Fibroblast of lung (primary cell): ENCODE data around the gene CEP295NL. TPM values are rescaled to one million over a fixed set of nuclear protein-coding genes. Genes with fewer than 3 reads are reported as not detected.

Experiments
- DNase-seq, 2 donors: peaks; one replicate each; pipeline versions ENCODE4 v3.0.0 to v3.0.0-alpha.2; 2010; ENCODE audit warnings: low read depth in 2 of 2
- H2AFZ ChIP-seq: 2 replicates; pipeline ENCODE4 v1.5.1; 2012; ENCODE audit warnings: low read length, control low read depth, inconsistent platforms
- H3K27ac ChIP-seq: 2 replicates; pipeline ENCODE4 v1.5.1; 2011; ENCODE audit warnings: low read length, control low read depth; ENCODE audit not compliant: insufficient read depth
- H3K27me3 ChIP-seq: 2 replicates; pipeline ENCODE4 v1.5.1; 2011; ENCODE audit warnings: mild to moderate bottlenecking, low read length; ENCODE audit not compliant: control insufficient read depth, insufficient read depth
- H3K36me3 ChIP-seq: 2 replicates; pipeline ENCODE4 v1.5.1; 2011; ENCODE audit warnings: low read length; ENCODE audit not compliant: control insufficient read depth, insufficient read depth
- H3K4me1 ChIP-seq: 2 replicates; pipeline ENCODE4 v1.5.1; 2011; ENCODE audit warnings: low read length; ENCODE audit not compliant: control insufficient read depth, insufficient read depth; ENCODE audit errors: extremely low read depth
- H3K4me2 ChIP-seq: 2 replicates; pipeline ENCODE4 v1.5.1; 2011; ENCODE audit warnings: low read length, control low read depth; ENCODE audit not compliant: insufficient read depth; ENCODE audit errors: extremely low read depth
- H3K4me3 ChIP-seq, 4 experiments: fragments of 200-600 bp in 1 of 4; sonication (generic) in 1 of 4; replicated peaks in 1 of 4; 2 replicates each; pipeline ENCODE4 v1.5.1; 2011 to 2016; ENCODE audit warnings: low read length in 4 of 4, low read depth in 3 of 4, mild to moderate bottlenecking in 3 of 4, control low read depth in 2 of 4, inconsistent platforms in 1 of 4, mixed read lengths in 1 of 4; ENCODE audit not compliant: insufficient read depth in 1 of 4; ENCODE audit errors: control extremely low read depth in 1 of 4
- H3K79me2 ChIP-seq: 2 replicates; pipeline ENCODE4 v1.5.1; 2012; ENCODE audit warnings: mild to moderate bottlenecking, low read length, inconsistent platforms; ENCODE audit not compliant: control insufficient read depth, insufficient read depth
- H3K9ac ChIP-seq: 2 replicates; pipeline ENCODE4 v1.5.1; 2011; ENCODE audit warnings: mild to moderate bottlenecking, low read length, control low read depth; ENCODE audit not compliant: insufficient read depth
- H3K9me3 ChIP-seq: 2 replicates; pipeline ENCODE4 v1.5.1; 2012; ENCODE audit warnings: low read depth, low read length; ENCODE audit not compliant: control insufficient read depth, insufficient read depth
- H4K20me1 ChIP-seq: 2 replicates; pipeline ENCODE4 v1.5.1; 2011; ENCODE audit warnings: low read length; ENCODE audit not compliant: control insufficient read depth, insufficient read depth; ENCODE audit errors: extremely low read depth
- EZH2 ChIP-seq: IDR thresholded peaks from 2 replicates; pipeline ENCODE4 v1.5.1; 2012; ENCODE audit warnings: low read length, control low read depth, mild to moderate bottlenecking; ENCODE audit errors: missing control alignments
- polyA plus RNA-seq, 2 donors: library from polyadenylated mRNA; depleted of rRNA in 1 of 2; stranded (reverse) in 1 of 2; unstranded in 1 of 2; fragments of >200 nt; gene quantifications; 2 replicates each; pipeline ENCODE4 v1.2.1, GENCODE V29; 2011 to 2012; ENCODE audit warnings: missing spikeins in 1 of 2
- total RNA-seq: library from RNA; depleted of rRNA; stranded (reverse); fragments of >200 nt; gene quantifications from 2 replicates; pipeline ENCODE4 v1.2.1, GENCODE V29; 2014
- TF ChIP-seq, protein P1 (sequence below), 2 donors: IDR thresholded peaks in 1 of 2; conservative IDR thresholded peaks in 1 of 2; 1 replicate in 1 of 2; 2 replicates in 1 of 2; pipeline ENCODE4 v1.5.1; 2011 to 2012; ENCODE audit warnings: low read length in 2 of 2, control low read depth in 1 of 2, inconsistent platforms in 1 of 2, low read depth in 1 of 2, mild to moderate bottlenecking in 1 of 2

Gene CEP295NL
- total and polyA plus RNA-seq, 2 donors (not counting 1 experiment from before 2014, with no cell fraction given): 0.10 to 2.8 TPM

DNA sequence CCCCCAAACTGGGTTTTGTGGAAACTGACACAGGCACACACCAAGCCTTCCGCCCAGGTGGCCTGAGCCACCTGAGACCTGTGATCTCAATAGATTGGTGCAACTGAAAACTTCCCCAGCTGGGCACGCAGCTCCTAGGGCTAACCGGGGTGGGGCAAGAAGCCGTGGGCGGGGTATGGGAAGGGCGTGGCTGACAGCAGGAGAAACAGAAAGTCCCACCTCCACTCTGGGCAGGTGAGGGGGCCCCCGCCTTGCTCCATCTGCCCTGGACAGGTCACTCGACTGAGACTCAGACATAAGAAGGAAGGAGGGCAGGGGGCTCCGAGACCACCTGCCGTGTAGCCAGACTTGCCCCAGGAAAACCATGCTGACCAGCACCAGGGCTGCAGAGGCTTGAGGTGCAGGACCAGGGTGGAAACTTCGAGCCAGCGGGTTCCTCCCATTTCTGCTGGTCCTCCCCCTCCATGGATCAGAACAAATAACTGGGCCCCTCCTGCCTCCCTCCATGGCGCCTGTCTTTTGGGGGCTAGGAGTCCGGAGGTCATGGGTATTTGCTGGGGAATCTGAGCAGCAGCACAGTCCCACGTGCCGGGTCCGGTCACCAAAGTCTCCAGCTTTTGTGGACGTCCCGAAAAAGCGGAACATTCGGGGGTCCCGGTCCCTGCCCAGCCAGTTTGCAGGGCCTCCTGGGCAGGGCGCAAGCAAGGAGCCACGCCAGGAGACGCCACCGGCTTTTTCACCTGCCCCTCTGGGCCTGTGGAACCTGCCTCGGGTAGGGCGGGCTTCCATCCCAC lies 20.9 kb upstream of the CEP295NL start:
- peaks cover 3% of the 10 kb centered on the region for H4K20me1 ChIP-seq
- peak overlapping the region; percentile 72 to 97 (median 90) for H3K4me3 ChIP-seq
- peaks cover 5% of the 10 kb centered on the region for H3K36me3 ChIP-seq
- peak overlapping the region; percentile 79 for H3K27ac ChIP-seq
- H2AFZ ChIP-seq: no peak overlapping the region
- no peaks in the 10 kb centered on the region for H3K9me3 ChIP-seq
- peaks cover 28% of the 10 kb centered on the region for H3K4me1 ChIP-seq
- no peaks in the 10 kb centered on the region for H3K27me3 ChIP-seq
- H3K79me2 ChIP-seq: peaks cover 58% of the 10 kb centered on the region
- no peak for TF ChIP-seq EZH2
- TF ChIP-seq, protein P1, sequence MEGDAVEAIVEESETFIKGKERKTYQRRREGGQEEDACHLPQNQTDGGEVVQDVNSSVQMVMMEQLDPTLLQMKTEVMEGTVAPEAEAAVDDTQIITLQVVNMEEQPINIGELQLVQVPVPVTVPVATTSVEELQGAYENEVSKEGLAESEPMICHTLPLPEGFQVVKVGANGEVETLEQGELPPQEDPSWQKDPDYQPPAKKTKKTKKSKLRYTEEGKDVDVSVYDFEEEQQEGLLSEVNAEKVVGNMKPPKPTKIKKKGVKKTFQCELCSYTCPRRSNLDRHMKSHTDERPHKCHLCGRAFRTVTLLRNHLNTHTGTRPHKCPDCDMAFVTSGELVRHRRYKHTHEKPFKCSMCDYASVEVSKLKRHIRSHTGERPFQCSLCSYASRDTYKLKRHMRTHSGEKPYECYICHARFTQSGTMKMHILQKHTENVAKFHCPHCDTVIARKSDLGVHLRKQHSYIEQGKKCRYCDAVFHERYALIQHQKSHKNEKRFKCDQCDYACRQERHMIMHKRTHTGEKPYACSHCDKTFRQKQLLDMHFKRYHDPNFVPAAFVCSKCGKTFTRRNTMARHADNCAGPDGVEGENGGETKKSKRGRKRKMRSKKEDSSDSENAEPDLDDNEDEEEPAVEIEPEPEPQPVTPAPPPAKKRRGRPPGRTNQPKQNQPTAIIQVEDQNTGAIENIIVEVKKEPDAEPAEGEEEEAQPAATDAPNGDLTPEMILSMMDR (conservative IDR thresholded peaks at IDR 0.05 in 1 of 2, IDR thresholded peaks at IDR 0.05 in 1 of 2; ENCODE audit: low read depth in 1 of 2, low read length in 2 of 2): no peak
- peak overlapping the region; percentile 75 for H3K9ac ChIP-seq
- DNase-seq: no peak
- H3K4me2 ChIP-seq: peak overlapping the region; percentile 79

GRCh38 chr17:78922816-78923498 lies 20.0 kb upstream of the CEP295NL start:
- no peak for DNase-seq
- no peaks in the 10 kb centered on the region for H3K9me3 ChIP-seq
- peaks cover 5% of the 10 kb centered on the region for H3K36me3 ChIP-seq
- H2AFZ ChIP-seq: no peak overlapping the region
- H3K79me2 ChIP-seq: peaks cover 67% of the 10 kb centered on the region
- H3K4me2 ChIP-seq: peak overlapping the region; percentile 79
- peaks cover 28% of the 10 kb centered on the region for H3K4me1 ChIP-seq
- TF ChIP-seq, protein P1 (conservative IDR thresholded peaks at IDR 0.05 in 1 of 2, IDR thresholded peaks at IDR 0.05 in 1 of 2; ENCODE audit: low read depth in 1 of 2, low read length in 2 of 2): no peak
- TF ChIP-seq EZH2: no peak
- H3K27ac ChIP-seq: peak overlapping the region; percentile 1
- peaks cover 3% of the 10 kb centered on the region for H4K20me1 ChIP-seq
- peak overlapping the region; percentile 72 to 97 (median 90) for H3K4me3 ChIP-seq
- H3K27me3 ChIP-seq: no peaks in the 10 kb centered on the region
- no peak overlapping the region for H3K9ac ChIP-seq

DNA sequence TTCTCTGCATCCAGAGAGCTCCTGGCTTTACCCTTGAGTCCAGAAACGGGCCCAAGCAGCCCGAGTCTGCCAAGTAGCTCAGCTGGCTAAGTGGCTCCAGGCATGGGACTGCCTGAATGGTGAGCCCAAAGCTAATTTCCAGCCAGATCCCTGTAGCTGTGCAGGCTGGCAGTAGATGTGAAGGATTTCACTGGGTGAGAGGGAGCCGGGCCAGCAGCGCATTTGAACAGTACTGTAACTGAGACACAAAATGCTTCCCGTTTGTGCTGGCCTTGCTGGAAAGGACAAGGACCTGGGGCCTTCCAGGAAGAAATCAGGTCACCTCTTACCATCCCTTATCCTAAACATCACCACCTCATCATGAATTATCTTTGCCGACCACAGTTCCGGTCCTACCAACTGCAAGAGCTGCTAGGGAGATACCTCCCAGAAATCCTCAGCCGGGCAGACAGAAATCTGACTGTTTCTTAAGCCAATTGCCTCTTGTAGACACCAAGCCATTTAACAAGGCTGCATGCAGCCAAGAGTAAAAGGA lies 18.5 kb upstream of the CEP295NL start:
- peaks cover 5% of the 10 kb centered on the region for H3K36me3 ChIP-seq
- TF ChIP-seq, protein P1 (conservative IDR thresholded peaks at IDR 0.05 in 1 of 2, IDR thresholded peaks at IDR 0.05 in 1 of 2; ENCODE audit: low read depth in 1 of 2, low read length in 2 of 2): no peak
- no peak for TF ChIP-seq EZH2
- no peaks in the 10 kb centered on the region for H3K27me3 ChIP-seq
- peaks cover 32% of the 10 kb centered on the region for H3K4me1 ChIP-seq
- H2AFZ ChIP-seq: no peak overlapping the region
- peak overlapping the region; percentile 31 for H3K27ac ChIP-seq
- peaks cover 7% of the 10 kb centered on the region for H4K20me1 ChIP-seq
- H3K9me3 ChIP-seq: no peaks in the 10 kb centered on the region
- H3K4me2 ChIP-seq: peak overlapping the region; percentile 87
- H3K4me3 ChIP-seq: peak overlapping the region; percentile 7 to 85 (median 24)
- peaks cover 80% of the 10 kb centered on the region for H3K79me2 ChIP-seq
- H3K9ac ChIP-seq: no peak overlapping the region
- no peak for DNase-seq
